Neuronal stem cell (in vitro differentiated cells): Measurements from ENCODE around the gene PDCD1.

Experiments
- DNase-seq: peaks from one replicate; pipeline ENCODE4 v3.0.0-alpha.2; 2013; ENCODE audit warnings: low spot score
- H2AFZ ChIP-seq: one replicate; pipeline ENCODE4 v1.6.1; 2013; ENCODE audit warnings: mild to moderate bottlenecking, low read length, inconsistent platforms
- H2AK5ac ChIP-seq: 2 replicates; pipeline ENCODE4 v1.6.1; 2013; ENCODE audit warnings: low read depth, mild to moderate bottlenecking, inconsistent platforms, low read length, moderate library complexity, mixed read lengths
- H2BK120ac ChIP-seq: 2 replicates; pipeline ENCODE4 v1.6.1; 2013; ENCODE audit warnings: low read depth, mild to moderate bottlenecking, inconsistent platforms, low read length, moderate library complexity, mixed read lengths
- H2BK12ac ChIP-seq: one replicate; pipeline ENCODE4 v1.6.1; 2013; ENCODE audit warnings: low read length, inconsistent platforms
- H2BK15ac ChIP-seq: 2 replicates; pipeline ENCODE4 v1.6.1; 2013; ENCODE audit warnings: mild to moderate bottlenecking, low read length, inconsistent platforms, mixed read lengths
- H2BK5ac ChIP-seq: one replicate; pipeline ENCODE4 v1.6.1; 2013; ENCODE audit warnings: inconsistent platforms, mild to moderate bottlenecking, low read length, moderate library complexity
- H3K14ac ChIP-seq: one replicate; pipeline ENCODE4 v1.6.1; 2013; ENCODE audit warnings: low read length, inconsistent platforms
- H3K18ac ChIP-seq: 2 replicates; pipeline ENCODE4 v1.6.1; 2013; ENCODE audit warnings: low read length, inconsistent platforms
- H3K23ac ChIP-seq: 2 replicates; pipeline ENCODE4 v1.6.1; 2013; ENCODE audit warnings: low read depth, mild to moderate bottlenecking, mixed read lengths, low read length, inconsistent platforms; ENCODE audit not compliant: poor library complexity
- H3K27ac ChIP-seq: replicated peaks from 3 replicates; pipeline ENCODE4 v1.5.1; 2013; ENCODE audit warnings: low read length, inconsistent platforms
- H3K27me3 ChIP-seq, 3 experiments: 2 replicates each; pipeline ENCODE4 v1.6.1; 2013; ENCODE audit warnings: low read length in 3 of 3, mild to moderate bottlenecking in 2 of 3, inconsistent platforms in 1 of 3, low read depth in 1 of 3, mixed read lengths in 1 of 3, moderate library complexity in 1 of 3; ENCODE audit not compliant: control insufficient read depth in 3 of 3, insufficient read depth in 3 of 3
- H3K36me3 ChIP-seq, 2 donors: replicated peaks in 1 of 2; 2 replicates each; pipeline ENCODE4 v1.6.1; 2013; ENCODE audit warnings: low read length in 2 of 2; ENCODE audit not compliant: control insufficient read depth in 2 of 2, insufficient read depth in 2 of 2
- H3K4ac ChIP-seq: 2 replicates; pipeline ENCODE4 v1.6.1; 2013; ENCODE audit warnings: inconsistent platforms, mild to moderate bottlenecking, low read length, moderate library complexity
- H3K4me1 ChIP-seq, 2 donors: 1 replicate in 1 of 2; 2 replicates in 1 of 2; pipeline ENCODE4 v1.6.1; 2013; ENCODE audit warnings: low read length in 2 of 2, low read depth in 1 of 2; ENCODE audit not compliant: control insufficient read depth in 2 of 2, insufficient read depth in 1 of 2
- H3K4me2 ChIP-seq: one replicate; pipeline ENCODE4 v1.6.1; 2013; ENCODE audit warnings: mild to moderate bottlenecking, low read length, inconsistent platforms; ENCODE audit not compliant: insufficient read depth, poor library complexity, severe bottlenecking
- H3K4me3 ChIP-seq, 2 donors: 2 replicates each; pipeline ENCODE4 v1.5.1; 2013; ENCODE audit warnings: low read length in 2 of 2, mild to moderate bottlenecking in 2 of 2, inconsistent platforms in 1 of 2, moderate library complexity in 1 of 2
- H3K79me1 ChIP-seq: one replicate; pipeline ENCODE4 v1.6.1; 2013; ENCODE audit warnings: low read depth, mild to moderate bottlenecking, inconsistent platforms, low read length, moderate library complexity
- H3K9ac ChIP-seq: one replicate; pipeline ENCODE4 v1.6.1; 2013; ENCODE audit warnings: mild to moderate bottlenecking, low read depth, low read length, inconsistent platforms; ENCODE audit not compliant: poor library complexity
- H3K9me3 ChIP-seq, 2 donors: replicated peaks in 1 of 2; 2 replicates each; pipeline versions ENCODE3 to v1.6.1; 2013; ENCODE audit warnings: low read length in 2 of 2, mild to moderate bottlenecking in 2 of 2, inconsistent platforms in 1 of 2, low read depth in 1 of 2, mixed read lengths in 1 of 2, moderate library complexity in 1 of 2; ENCODE audit not compliant: control insufficient read depth in 2 of 2, insufficient read depth in 1 of 2
- H4K8ac ChIP-seq: one replicate; pipeline ENCODE4 v1.6.1; 2013; ENCODE audit warnings: low read depth, mild to moderate bottlenecking, inconsistent platforms, low read length, moderate library complexity
- H4K91ac ChIP-seq: one replicate; pipeline ENCODE4 v1.6.1; 2013; ENCODE audit warnings: low read length, low read depth, mild to moderate bottlenecking, inconsistent platforms; ENCODE audit not compliant: poor library complexity
- WGBS, 2 donors: extraction: QIAGEN DNeasy Blood & Tissue Kit; methylation state at CpG; one replicate each; pipeline ENCODE4 v1.1.7; 2013; ENCODE audit warnings: missing lambda C conversion rate in 2 of 2, mixed read lengths in 1 of 2; ENCODE audit not compliant: insufficient read length in 2 of 2, insufficient replicate concordance in 1 of 2; ENCODE audit errors: extremely low coverage in 2 of 2; 5-methylcytosine and 5-hydroxymethylcytosine counted together

The PDCD1 gene

GRCh38 chr2:241879326-241879725 is 20.6 kb upstream of the PDCD1 start:
- Histone ChIP-seq H2AK5ac (no peak overlapping the region), H4K91ac (no peak overlapping the region), H3K27ac (no peak overlapping the region), H2BK15ac (no peak overlapping the region), H2BK5ac (no peak overlapping the region), H3K79me1 (no peaks in the 10 kb centered on the region), H3K27me3 (no peaks in the 10 kb centered on the region), H3K4me3 (no peak overlapping the region), H2AFZ (no peak overlapping the region), H3K4me1 (peaks cover 2 to 12% of the 10 kb centered on the region in 2 donors), H4K8ac (no peak overlapping the region), H3K4me2 (no peak overlapping the region), H3K23ac (no peak overlapping the region), H2BK120ac (no peak overlapping the region), H3K14ac (no peak overlapping the region), H3K9me3 (no peaks in the 10 kb centered on the region), H3K9ac (no peak overlapping the region), H3K36me3 (no peaks in the 10 kb centered on the region), H2BK12ac (no peak overlapping the region), H3K4ac (no peak overlapping the region), H3K18ac (no peak overlapping the region)
- no CpG with 5 or more reads among the region's 9 CpGs for WGBS, 2 donors
- no peak for DNase-seq

- Histone ChIP-seq H2AFZ (no peak overlapping the region), H3K27me3 (no peaks in the 10 kb centered on the region), H3K4me2 (no peak overlapping the region), H3K36me3 (no peaks in the 10 kb centered on the region), H3K4me1 (peaks cover 2 to 12% of the 10 kb centered on the region in 2 donors), H3K23ac (peak overlapping the region; percentile 56), H3K9me3 (no peaks in the 10 kb centered on the region), H2BK12ac (no peak overlapping the region), H4K8ac (no peak overlapping the region), H3K14ac (no peak overlapping the region), H2AK5ac (peak overlapping the region; percentile 35), H3K4ac (no peak overlapping the region), H2BK15ac (peak overlapping the region; percentile 60), H3K79me1 (no peaks in the 10 kb centered on the region), H3K9ac (no peak overlapping the region), H3K4me3 (no peak overlapping the region), H3K18ac (peak overlapping the region; percentile 55), H2BK5ac (no peak overlapping the region), H3K27ac (no peak overlapping the region), H2BK120ac (no peak overlapping the region), H4K91ac (no peak overlapping the region)
- peak; percentile 72 for DNase-seq
- WGBS, 2 donors, result no CpG with 5 or more reads among the region's 27 CpGs
Observed at GRCh38 chr2:241877989-241878970, 19.6 kb upstream of the PDCD1 start.

DNA sequence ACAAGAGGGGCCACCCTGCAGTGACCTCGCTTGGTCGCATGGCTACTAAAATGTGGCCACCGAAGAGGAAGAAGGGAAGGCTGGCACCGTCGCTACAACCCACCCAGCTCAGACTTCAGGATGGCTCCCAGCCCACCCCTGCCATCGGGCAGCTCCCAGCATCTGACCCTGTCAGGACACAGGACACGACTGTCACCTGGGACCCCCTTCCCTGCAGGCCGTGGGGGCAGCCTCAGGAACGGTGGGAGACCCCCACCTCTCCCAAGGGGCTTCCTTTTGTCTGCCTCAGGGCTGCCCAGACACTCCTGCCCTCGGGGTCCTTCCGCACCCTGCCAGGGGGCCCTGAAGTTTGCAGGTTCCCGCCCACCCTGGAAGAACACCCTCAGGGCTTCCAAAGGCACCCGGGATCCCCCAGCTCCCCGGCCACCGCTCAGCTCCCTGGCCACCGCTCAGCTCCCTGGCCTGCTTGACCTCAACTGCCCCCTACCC is 18.5 kb upstream of the PDCD1 start:
- Histone ChIP-seq H3K36me3 (no peaks in the 10 kb centered on the region), H4K8ac (peak overlapping the region; percentile 92), H3K9me3 (peaks cover 0 to 3% of the 10 kb centered on the region in 2 donors), H3K9ac (no peak overlapping the region), H2BK5ac (no peak overlapping the region), H2BK12ac (peak overlapping the region; percentile 63), H3K23ac (no peak overlapping the region), H3K79me1 (no peaks in the 10 kb centered on the region), H2AK5ac (peak overlapping the region; percentile 61), H3K4me3 (no peak overlapping the region), H4K91ac (no peak overlapping the region), H2BK15ac (peak overlapping the region; percentile 21), H2BK120ac (no peak overlapping the region), H3K18ac (peak overlapping the region; percentile 52), H3K14ac (no peak overlapping the region), H3K4me1 (peaks cover 0 to 9% of the 10 kb centered on the region in 2 donors), H3K27ac (no peak overlapping the region), H2AFZ (no peak overlapping the region), H3K4ac (no peak overlapping the region), H3K27me3 (no peaks in the 10 kb centered on the region), H3K4me2 (no peak overlapping the region)
- WGBS, 2 donors, result no CpG with 5 or more reads among the region's 16 CpGs
- no peak for DNase-seq

DNA sequence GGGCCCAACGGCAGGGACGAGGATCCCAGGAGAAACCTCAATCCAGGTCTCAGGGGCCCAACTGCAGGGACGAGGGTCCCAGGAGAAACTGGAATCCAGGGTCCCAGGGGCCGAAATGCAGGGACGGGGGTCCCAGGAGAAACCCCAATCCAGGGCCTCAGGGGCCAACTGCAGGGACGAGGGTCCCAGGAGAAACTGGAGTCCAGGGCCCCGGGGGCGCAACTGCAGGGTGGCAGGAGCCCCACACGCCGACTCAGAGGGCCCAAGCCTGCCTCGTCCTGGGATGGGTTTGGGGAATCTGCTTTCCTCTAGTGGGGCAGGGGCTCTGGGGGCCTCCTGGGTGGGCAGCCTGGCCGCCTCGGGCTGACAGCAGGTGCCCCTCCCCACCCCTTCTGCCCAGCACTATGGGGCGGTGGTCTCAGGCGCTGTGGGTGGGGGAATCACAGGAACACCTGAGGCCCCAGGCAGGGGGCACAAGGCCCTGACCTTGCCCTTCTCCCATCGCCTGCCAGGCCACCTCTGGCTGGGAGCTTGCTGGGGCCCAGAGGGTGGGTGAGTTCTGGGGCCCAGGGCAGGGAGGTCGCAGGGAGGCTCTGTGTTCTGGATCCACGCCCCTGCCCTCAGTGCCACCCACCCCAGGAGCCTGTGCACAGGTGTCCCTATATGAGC is 18.0 kb upstream of the PDCD1 start:
- Histone ChIP-seq H4K91ac (no peak overlapping the region), H2BK15ac (peak overlapping the region; percentile 21), H2BK5ac (no peak overlapping the region), H3K4ac (no peak overlapping the region), H3K23ac (no peak overlapping the region), H3K4me3 (no peak overlapping the region), H2BK120ac (no peak overlapping the region), H3K4me1 (peaks cover 0 to 5% of the 10 kb centered on the region in 2 donors), H2AK5ac (peak overlapping the region; percentile 61), H3K9me3 (peaks cover 0 to 3% of the 10 kb centered on the region in 2 donors), H3K27ac (no peak overlapping the region), H2BK12ac (peak overlapping the region; percentile 63), H3K9ac (no peak overlapping the region), H4K8ac (peak overlapping the region; percentile 92), H2AFZ (no peak overlapping the region), H3K79me1 (no peaks in the 10 kb centered on the region), H3K14ac (no peak overlapping the region), H3K4me2 (no peak overlapping the region), H3K18ac (no peak overlapping the region), H3K36me3 (no peaks in the 10 kb centered on the region), H3K27me3 (no peaks in the 10 kb centered on the region)
- no peak for DNase-seq
- no CpG with 5 or more reads among the region's 18 CpGs for WGBS, 2 donors
